Suprapubic skin (tissue), 4 donors: ENCODE data around the gene ZDHHC21.

Source experiments
- EP300 ChIP-seq: sonication (generic); formaldehyde crosslinking; IDR thresholded peaks from one replicate; pipeline ENCODE4 v1.6.1; 2017; ENCODE audit warnings: antibody characterized with exemption
- POLR2AphosphoS5 ChIP-seq, 3 donors: sonication (generic); formaldehyde crosslinking; IDR thresholded peaks; one replicate each; pipeline ENCODE4 v1.6.1; 2017; ENCODE audit warnings: antibody characterized with exemption in 3 of 3

GRCh38 chr9:14704281-14704680 is 11.0 kb upstream of the ZDHHC21 start:
- TF ChIP-seq EP300 (no peak), POLR2AphosphoS5 (IDR thresholded peaks at IDR 0.05) (no peak)
